Suprapubic skin (tissue), 3 donors: ENCODE data around the gene TMEM178B.

Experiments used
- CTCF ChIP-seq, 2 donors: fragments of 200-600 bp in 1 of 2; fragments of 450-650 bp in 1 of 2; sonication (generic) in 1 of 2; IDR thresholded peaks; one replicate each; pipeline ENCODE4 v1.5.1; 2016 to 2019; ENCODE audit warnings: antibody characterized with exemption in 2 of 2, mild to moderate bottlenecking in 1 of 2, moderate library complexity in 1 of 2
- POLR2A ChIP-seq, 2 donors: fragments of 450-650 bp; IDR thresholded peaks; one replicate each; pipeline ENCODE4 v1.6.1; 2017; ENCODE audit warnings: antibody characterized with exemption in 2 of 2, mild to moderate bottlenecking in 2 of 2, moderate library complexity in 2 of 2

GRCh38 chr7:141360416-141360760 is 286.5 kb downstream of the TMEM178B start:
- TF ChIP-seq CTCF (IDR thresholded peaks at IDR 0.05): no peak
- no peak for TF ChIP-seq POLR2A (IDR thresholded peaks at IDR 0.05)
